Natural killer cell (primary cell): ENCODE results near the gene TNFSF11. TPM values are rescaled to one million over a fixed set of nuclear protein-coding genes. Genes with fewer than 3 reads are reported as not detected.

Experiments used
- ATAC-seq, 3 donors: fragments of 150-1000 bp in 2 of 3; fragments of 200-7000 bp in 1 of 3; cut with Tn5 transposase; 1 replicate in 1 of 3; 2 replicates in 2 of 3; pipeline ENCODE4 v1.10.0; 2021; ENCODE audit warnings: mild to moderate bottlenecking in 2 of 3, moderate library complexity in 2 of 3
- DNase-seq, 2 donors: peaks; one replicate each; pipeline versions ENCODE4 v3.0.0 to v3.0.0-alpha.2; 2013 to 2021; ENCODE audit warnings: mixed read lengths in 1 of 2
- H3K27ac ChIP-seq: one replicate; pipeline ENCODE4 v1.5.1; 2013; ENCODE audit warnings: mild to moderate bottlenecking, low read length
- H3K27me3 ChIP-seq: one replicate; pipeline ENCODE4 v1.6.1; 2013; ENCODE audit warnings: low read length; ENCODE audit not compliant: control insufficient read depth, insufficient read depth
- H3K36me3 ChIP-seq: one replicate; pipeline ENCODE4 v1.6.1; 2013; ENCODE audit warnings: low read length; ENCODE audit not compliant: control insufficient read depth, insufficient read depth
- H3K4me1 ChIP-seq: one replicate; pipeline ENCODE4 v1.6.1; 2013; ENCODE audit warnings: low read length; ENCODE audit not compliant: control insufficient read depth, insufficient read depth
- H3K4me3 ChIP-seq: one replicate; pipeline ENCODE4 v1.5.1; 2013; ENCODE audit warnings: low read length
- H3K9me3 ChIP-seq: one replicate; pipeline ENCODE4 v1.6.1; 2013; ENCODE audit warnings: low read length; ENCODE audit not compliant: control insufficient read depth, insufficient read depth
- H3K27ac Mint-ChIP-seq, 2 donors: one replicate each; pipeline ENCODE4 v1.8.0; 2022; ENCODE audit warnings: mild to moderate bottlenecking in 2 of 2, mixed read lengths in 2 of 2, moderate library complexity in 1 of 2
- H3K27me3 Mint-ChIP-seq, 2 donors: one replicate each; pipeline ENCODE4 v1.8.0; 2022; ENCODE audit warnings: low read depth in 2 of 2, mixed read lengths in 2 of 2
- H3K36me3 Mint-ChIP-seq: one replicate; pipeline ENCODE4 v1.8.0; 2022; ENCODE audit warnings: mixed read lengths
- H3K4me1 Mint-ChIP-seq, 2 donors: one replicate each; pipeline ENCODE4 v1.8.0; 2022; ENCODE audit warnings: mixed read lengths in 2 of 2
- H3K4me3 Mint-ChIP-seq: one replicate; pipeline ENCODE4 v1.8.0; 2022; ENCODE audit warnings: mild to moderate bottlenecking, moderate library complexity, mixed read lengths
- H3K9me3 Mint-ChIP-seq, 2 donors: one replicate each; pipeline ENCODE4 v1.8.0; 2022; ENCODE audit warnings: mixed read lengths in 2 of 2
- WGBS: methylation state at CpG from one replicate; pipeline ENCODE4 v1.1.7; 2013; ENCODE audit warnings: missing lambda C conversion rate; ENCODE audit not compliant: insufficient coverage; 5-methylcytosine and 5-hydroxymethylcytosine counted together
- intact Hi-C: fragments of 100-400 bp; cut with micrococcal nuclease; formaldehyde crosslinking; loops from one replicate; pipeline ENCODE4 v1.14.2; 2022
- total RNA-seq, 4 donors: library from RNA; stranded (reverse); fragments of 120-200 nt in 1 of 4; gene quantifications; one replicate each; pipeline versions ENCODE4 v1.2.3 to v1.2.4, GENCODE V29; 2013 to 2022
- TF ChIP-seq, protein P1 (sequence below): fragments of 200-600 bp; IDR thresholded peaks from one replicate; pipeline ENCODE4 v1.8.0; 2022; ENCODE audit warnings: antibody characterized with exemption

The TNFSF11 gene
- total RNA-seq, 3 donors from 2014 or later (not counting 1 experiment from before 2014, with no cell fraction given) = 0.93 to 2.8 (median 1.0) TPM

DNA sequence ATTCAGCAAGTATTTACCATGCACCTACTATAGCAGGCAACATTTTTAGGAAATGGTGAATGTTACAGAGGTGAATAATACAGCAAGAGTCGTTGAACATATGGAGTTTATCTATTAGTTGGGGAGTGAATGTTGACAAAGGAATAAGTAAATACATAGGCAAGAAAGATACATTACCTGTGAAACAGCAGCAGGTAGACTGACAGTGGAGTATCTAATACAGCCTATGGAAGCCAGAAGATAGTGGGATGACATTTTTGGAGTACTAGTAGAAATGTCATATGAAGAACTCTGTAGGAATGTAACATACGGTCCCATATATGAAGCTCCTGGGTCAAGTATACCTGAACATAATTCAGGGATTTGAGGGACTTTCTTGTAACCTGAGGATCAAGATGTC, 2.1 kb upstream of the TNFSF11 start:
- Mint-ChIP-seq H3K27me3 (peaks cover 7 to 8% of the 10 kb centered on the region in 2 donors), H3K4me3 (peak overlapping the region; percentile 29), H3K4me1 (peaks cover 29% of the 10 kb centered on the region in 2 donors), H3K9me3 (no peaks in the 10 kb centered on the region), H3K27ac (no peak overlapping the region), H3K36me3 (no peaks in the 10 kb centered on the region)
- no peaks in the 10 kb centered on the region for H3K27me3 ChIP-seq
- no peak for ATAC-seq
- H3K36me3 ChIP-seq = no peaks in the 10 kb centered on the region
- DNase-seq = no peak
- peaks cover 19% of the 10 kb centered on the region for H3K4me1 ChIP-seq
- H3K9me3 ChIP-seq = no peaks in the 10 kb centered on the region
- TF ChIP-seq, protein P1, sequence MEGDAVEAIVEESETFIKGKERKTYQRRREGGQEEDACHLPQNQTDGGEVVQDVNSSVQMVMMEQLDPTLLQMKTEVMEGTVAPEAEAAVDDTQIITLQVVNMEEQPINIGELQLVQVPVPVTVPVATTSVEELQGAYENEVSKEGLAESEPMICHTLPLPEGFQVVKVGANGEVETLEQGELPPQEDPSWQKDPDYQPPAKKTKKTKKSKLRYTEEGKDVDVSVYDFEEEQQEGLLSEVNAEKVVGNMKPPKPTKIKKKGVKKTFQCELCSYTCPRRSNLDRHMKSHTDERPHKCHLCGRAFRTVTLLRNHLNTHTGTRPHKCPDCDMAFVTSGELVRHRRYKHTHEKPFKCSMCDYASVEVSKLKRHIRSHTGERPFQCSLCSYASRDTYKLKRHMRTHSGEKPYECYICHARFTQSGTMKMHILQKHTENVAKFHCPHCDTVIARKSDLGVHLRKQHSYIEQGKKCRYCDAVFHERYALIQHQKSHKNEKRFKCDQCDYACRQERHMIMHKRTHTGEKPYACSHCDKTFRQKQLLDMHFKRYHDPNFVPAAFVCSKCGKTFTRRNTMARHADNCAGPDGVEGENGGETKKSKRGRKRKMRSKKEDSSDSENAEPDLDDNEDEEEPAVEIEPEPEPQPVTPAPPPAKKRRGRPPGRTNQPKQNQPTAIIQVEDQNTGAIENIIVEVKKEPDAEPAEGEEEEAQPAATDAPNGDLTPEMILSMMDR = no peak
- H3K27ac ChIP-seq = no peak overlapping the region
- H3K4me3 ChIP-seq = no peak overlapping the region
- intact Hi-C loops = no loop called here
- 91% methylated on average over 2 of the region's 2 CpGs for WGBS

DNA sequence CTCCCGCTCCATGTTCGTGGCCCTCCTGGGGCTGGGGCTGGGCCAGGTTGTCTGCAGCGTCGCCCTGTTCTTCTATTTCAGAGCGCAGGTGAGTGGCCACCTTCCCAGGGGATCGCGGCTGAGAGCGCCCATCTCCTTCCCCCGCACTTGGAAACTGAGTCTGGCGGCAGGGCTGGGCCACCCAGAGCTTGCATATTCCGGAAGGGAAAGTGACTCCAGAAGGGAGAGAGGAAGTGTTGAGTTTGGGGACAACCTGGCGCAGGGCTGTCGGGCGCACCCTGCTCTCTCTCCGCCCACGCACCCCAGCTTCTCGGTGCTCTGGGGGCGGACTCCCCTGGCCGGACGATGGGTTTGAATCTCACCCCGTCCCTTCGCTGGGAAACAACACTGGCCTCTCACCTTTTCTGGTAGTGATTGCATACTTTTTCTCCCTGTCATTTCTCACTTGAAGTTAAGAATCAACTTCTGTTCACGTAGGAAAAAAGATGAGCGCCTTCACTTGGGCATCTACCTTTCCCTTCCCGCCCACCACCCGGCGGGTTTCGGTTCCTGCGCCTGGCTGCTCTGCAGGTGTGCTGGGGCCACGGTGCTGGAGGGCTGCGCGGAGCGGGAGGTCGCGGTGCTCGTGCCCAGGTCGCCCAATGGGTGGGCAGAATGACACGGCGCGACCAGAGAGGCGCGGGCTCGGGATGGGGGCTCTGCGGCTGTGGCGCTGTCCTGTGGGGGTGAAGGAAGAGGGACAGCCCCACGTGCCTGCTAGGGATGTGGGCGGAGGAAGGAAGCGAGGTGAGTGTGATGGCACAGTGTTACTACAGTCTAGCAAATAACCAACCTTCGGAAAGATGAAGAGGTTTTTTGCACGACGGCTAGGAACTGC, 721 bp downstream of the TNFSF11 start:
- ATAC-seq (peak; percentile 55 to 70 (median 68)), DNase-seq (peak; percentile 28 to 39)
- H3K9me3 Mint-ChIP-seq = no peaks in the 10 kb centered on the region
- TF ChIP-seq, protein P1 = no peak
- Histone ChIP-seq H3K4me1 (peaks cover 19% of the 10 kb centered on the region), H3K4me3 (peak overlapping the region; percentile 21), H3K36me3 (no peaks in the 10 kb centered on the region), H3K9me3 (no peaks in the 10 kb centered on the region), H3K27ac (no peak overlapping the region), H3K27me3 (no peaks in the 10 kb centered on the region)
- intact Hi-C loops = loop anchor here (5.0 kb wide), 1 partner anchor 182 kb away; no protein-coding TSS in a partner anchor
- no peaks in the 10 kb centered on the region for H3K36me3 Mint-ChIP-seq
- peak overlapping the region; percentile 1 to 71 for H3K27ac Mint-ChIP-seq
- H3K4me3 Mint-ChIP-seq = peak overlapping the region; percentile 80
- 1% methylated on average over 51 of the region's 51 CpGs for WGBS
- peaks cover 7 to 8% of the 10 kb centered on the region in 2 donors for H3K27me3 Mint-ChIP-seq
- peaks cover 45% of the 10 kb centered on the region in 2 donors for H3K4me1 Mint-ChIP-seq

DNA sequence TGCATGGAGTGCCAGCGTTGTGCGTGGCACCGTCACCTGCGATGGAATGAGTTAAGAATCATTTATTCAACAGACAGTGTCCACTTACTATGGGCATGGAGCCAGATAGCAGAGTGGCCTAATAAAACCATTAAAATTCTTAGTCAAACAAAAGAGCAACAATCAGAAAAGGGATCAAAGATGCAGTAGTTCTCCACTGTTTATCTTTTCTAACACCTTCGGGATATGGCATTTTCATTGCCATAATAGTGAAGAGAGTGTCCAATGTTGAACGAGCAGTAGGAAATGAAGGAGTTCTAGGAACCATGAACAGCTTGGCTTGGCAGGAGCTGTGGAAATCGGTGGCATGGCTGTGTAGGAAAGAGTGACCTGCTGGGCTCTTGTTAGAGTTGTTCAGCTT, 2.0 kb downstream of the TNFSF11 start:
- no peaks in the 10 kb centered on the region for H3K9me3 Mint-ChIP-seq
- no peaks in the 10 kb centered on the region for H3K36me3 Mint-ChIP-seq
- ATAC-seq (no peak), DNase-seq (no peak)
- Histone ChIP-seq H3K27me3 (no peaks in the 10 kb centered on the region), H3K9me3 (no peaks in the 10 kb centered on the region), H3K4me1 (peaks cover 27% of the 10 kb centered on the region), H3K27ac (no peak overlapping the region), H3K4me3 (no peak overlapping the region), H3K36me3 (no peaks in the 10 kb centered on the region)
- H3K27me3 Mint-ChIP-seq = peaks cover 7 to 8% of the 10 kb centered on the region in 2 donors
- TF ChIP-seq, protein P1 = no peak
- no peak overlapping the region for H3K4me3 Mint-ChIP-seq
- intact Hi-C loops = loop anchor here (5.0 kb wide), 1 partner anchor 184 kb away; no protein-coding TSS in a partner anchor
- 89% methylated on average over 7 of the region's 7 CpGs for WGBS
- H3K27ac Mint-ChIP-seq = no peak overlapping the region
- H3K4me1 Mint-ChIP-seq = peaks cover 53% of the 10 kb centered on the region in 2 donors
